ENCODE measurements around the gene GTF2B.
"Not testable (repeated sequence)": the region's sequence is repeated elsewhere in the genome, so short reads cannot be mapped to it uniquely, and the experiment has no call there.

Gene GTF2B

GRCh38 chr1:88891318-88891950, at the start of gene GTF2B:
Gene GTF2B, minus strand, starts transcription at chr1:88891567. Its CDS starts 68 bp downstream, at chr1:88891499.
- DNase-seq = peak; percentile 96

- DNase-seq = not testable (repeated sequence)
Observed at GRCh38 chr1:88938528-88938927, 47.2 kb upstream of the GTF2B start.

GRCh38 chr1:88936760-88937342, 45.5 kb upstream of the GTF2B start:
- DNase-seq = no peak

GRCh38 chr1:88936223-88936523, 44.8 kb upstream of the GTF2B start:
- no peak for DNase-seq

- no peak for DNase-seq
Observed at GRCh38 chr1:88935522-88936222, 44.3 kb upstream of the GTF2B start.

- not testable (repeated sequence) for DNase-seq
Observed at GRCh38 chr1:88930176-88930575, 38.8 kb upstream of the GTF2B start.

GRCh38 chr1:88923224-88923623, 31.9 kb upstream of the GTF2B start:
- no peak for DNase-seq

GRCh38 chr1:88922214-88922613, 30.8 kb upstream of the GTF2B start:
- no peak for DNase-seq

- no peak for DNase-seq
Observed at GRCh38 chr1:88920845-88921244, 29.5 kb upstream of the GTF2B start.

GRCh38 chr1:88917321-88918025, 26.1 kb upstream of the GTF2B start:
- DNase-seq = no peak

GRCh38 chr1:88916883-88917282, 25.5 kb upstream of the GTF2B start:
- no peak for DNase-seq

- DNase-seq = not testable (repeated sequence)
Observed at GRCh38 chr1:88911800-88912199, 20.4 kb upstream of the GTF2B start.

- DNase-seq = no peak
Observed at GRCh38 chr1:88911161-88911560, 19.8 kb upstream of the GTF2B start.

GRCh38 chr1:88910401-88910800, 19.0 kb upstream of the GTF2B start:
- DNase-seq = no peak

GRCh38 chr1:88900883-88901282, 9.5 kb upstream of the GTF2B start:
- no peak for DNase-seq

GRCh38 chr1:88897070-88897730, 5.8 kb upstream of the GTF2B start:
- no peak for DNase-seq

- no peak for DNase-seq
Observed at GRCh38 chr1:88892357-88892877, 1.1 kb upstream of the GTF2B start.

GRCh38 chr1:88891951-88892340, 579 bp upstream of the GTF2B start:
- DNase-seq = no peak

GRCh38 chr1:88890791-88891317, 513 bp downstream of the GTF2B start:
- peak; percentile 26 for DNase-seq

- DNase-seq = no peak
Observed at GRCh38 chr1:88890131-88890530, 1.2 kb downstream of the GTF2B start.

- DNase-seq = no peak
Observed at GRCh38 chr1:88888750-88889149, 2.6 kb downstream of the GTF2B start.

GRCh38 chr1:88885933-88886332, 5.4 kb downstream of the GTF2B start:
- no peak for DNase-seq

GRCh38 chr1:88883156-88883555, 8.2 kb downstream of the GTF2B start:
- no peak for DNase-seq
